Testis (tissue), 2 donors: Measurements from ENCODE around the gene BEST1.

Experiments used
- POLR2A ChIP-seq: fragments of 450-650 bp; IDR thresholded peaks from one replicate; pipeline ENCODE4 v1.6.1; 2017; ENCODE audit warnings: antibody characterized with exemption, mild to moderate bottlenecking, moderate library complexity
- TF ChIP-seq, protein P1 (sequence below), 3 experiments: fragments of 450-650 bp in 2 of 3; fragments of 200-600 bp in 1 of 3; sonication (generic) in 1 of 3; IDR thresholded peaks; one replicate each; pipeline ENCODE4 v1.5.1; 2016 to 2019; ENCODE audit warnings: antibody characterized with exemption in 3 of 3, mild to moderate bottlenecking in 2 of 3, moderate library complexity in 1 of 3

DNA sequence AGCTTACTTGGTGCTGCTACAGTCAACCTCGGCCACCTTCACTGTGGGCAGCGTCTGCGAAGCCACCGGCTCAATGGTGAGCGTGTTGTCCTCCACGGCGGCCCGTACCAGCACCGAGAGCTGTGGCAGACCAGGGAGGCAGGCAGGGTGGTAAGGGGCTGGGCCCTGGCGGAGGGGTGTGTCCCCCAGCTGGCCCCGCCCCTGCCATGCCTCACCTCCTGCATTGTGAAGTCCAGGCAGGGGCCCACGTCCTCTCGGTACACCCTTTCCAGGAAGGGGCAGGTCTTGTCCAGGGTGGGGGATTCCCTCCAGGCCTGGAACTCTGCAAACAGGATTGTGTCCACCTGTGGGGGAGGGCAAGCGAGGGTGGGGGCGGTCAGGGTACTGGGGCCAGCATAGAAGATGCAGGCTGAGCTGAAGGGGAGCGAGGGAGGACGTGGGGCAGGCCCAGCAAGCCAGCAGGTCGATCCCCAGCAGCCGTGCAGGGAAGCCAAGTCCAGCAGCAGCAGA lies 45.6 kb upstream of the BEST1 start:
- TF ChIP-seq, protein P1, sequence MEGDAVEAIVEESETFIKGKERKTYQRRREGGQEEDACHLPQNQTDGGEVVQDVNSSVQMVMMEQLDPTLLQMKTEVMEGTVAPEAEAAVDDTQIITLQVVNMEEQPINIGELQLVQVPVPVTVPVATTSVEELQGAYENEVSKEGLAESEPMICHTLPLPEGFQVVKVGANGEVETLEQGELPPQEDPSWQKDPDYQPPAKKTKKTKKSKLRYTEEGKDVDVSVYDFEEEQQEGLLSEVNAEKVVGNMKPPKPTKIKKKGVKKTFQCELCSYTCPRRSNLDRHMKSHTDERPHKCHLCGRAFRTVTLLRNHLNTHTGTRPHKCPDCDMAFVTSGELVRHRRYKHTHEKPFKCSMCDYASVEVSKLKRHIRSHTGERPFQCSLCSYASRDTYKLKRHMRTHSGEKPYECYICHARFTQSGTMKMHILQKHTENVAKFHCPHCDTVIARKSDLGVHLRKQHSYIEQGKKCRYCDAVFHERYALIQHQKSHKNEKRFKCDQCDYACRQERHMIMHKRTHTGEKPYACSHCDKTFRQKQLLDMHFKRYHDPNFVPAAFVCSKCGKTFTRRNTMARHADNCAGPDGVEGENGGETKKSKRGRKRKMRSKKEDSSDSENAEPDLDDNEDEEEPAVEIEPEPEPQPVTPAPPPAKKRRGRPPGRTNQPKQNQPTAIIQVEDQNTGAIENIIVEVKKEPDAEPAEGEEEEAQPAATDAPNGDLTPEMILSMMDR (IDR thresholded peaks at IDR 0.05) = no peak
- TF ChIP-seq POLR2A = no peak
